ENCODE data around the gene ARPC5.
"Not testable (repeated sequence)": the region's sequence is repeated elsewhere in the genome, so short reads cannot be mapped to it uniquely, and the experiment has no call there.

GRCh38 chr1:183612975-183613374, 22.6 kb downstream of the ARPC5 start:
- not testable (repeated sequence) for TF ChIP-seq CTCF, EP300 (IDR thresholded peaks at IDR 0.05)

All from tibial nerve (tissue), 4 donors.